NCI-H748 (cell line): ENCODE measurements around the gene ADCK2.
"Not testable (repeated sequence)": the region's sequence is repeated elsewhere in the genome, so short reads cannot be mapped to it uniquely, and the experiment has no call there.

Experiments
- DNase-seq: peaks from one replicate; lab custom pipeline; 2025; ENCODE audit not compliant: unreplicated experiment; lab: John Stamatoyannopoulos, UW

The ADCK2 gene

GRCh38 chr7:140645166-140645900 is 27.4 kb upstream of the ADCK2 start:
- DNase-seq: peak; percentile 23

DNA sequence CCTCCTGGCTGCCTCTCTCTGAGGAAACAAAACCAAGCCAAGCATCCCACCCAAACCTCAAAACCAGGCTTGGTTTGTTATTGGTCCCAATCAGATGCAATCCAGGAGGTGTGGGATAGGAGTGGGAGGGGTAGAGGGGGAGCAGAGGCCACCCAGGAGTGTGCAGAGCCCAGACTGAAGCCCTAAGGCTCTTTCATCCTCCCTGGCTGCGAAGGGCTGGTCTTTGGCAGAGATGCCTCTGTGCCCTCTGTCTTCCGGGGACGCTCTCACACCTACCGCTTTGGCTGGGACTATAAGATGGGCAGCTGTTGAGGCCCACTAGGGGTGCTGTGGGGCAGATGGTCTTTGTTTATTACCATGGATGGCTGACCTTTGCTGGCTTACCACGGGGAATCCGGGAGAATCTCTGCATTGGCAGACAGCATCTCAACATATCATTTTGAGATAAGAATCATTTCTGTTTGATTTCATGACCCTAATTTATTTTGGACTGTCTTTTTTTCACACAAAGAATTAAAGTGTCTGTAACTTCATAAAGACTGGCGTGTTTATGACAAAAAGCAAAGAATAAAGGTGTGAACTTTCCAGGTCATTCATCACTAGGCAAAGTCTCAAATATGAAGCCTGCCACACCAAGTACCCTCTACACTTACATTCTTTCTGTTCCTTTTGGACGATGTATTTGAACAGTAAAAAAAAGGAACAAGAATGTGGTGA is 25.7 kb upstream of the ADCK2 start:
- DNase-seq: peak; percentile 83

- DNase-seq: no peak
Observed at GRCh38 chr7:140649556-140650205, 23.1 kb upstream of the ADCK2 start.

DNA sequence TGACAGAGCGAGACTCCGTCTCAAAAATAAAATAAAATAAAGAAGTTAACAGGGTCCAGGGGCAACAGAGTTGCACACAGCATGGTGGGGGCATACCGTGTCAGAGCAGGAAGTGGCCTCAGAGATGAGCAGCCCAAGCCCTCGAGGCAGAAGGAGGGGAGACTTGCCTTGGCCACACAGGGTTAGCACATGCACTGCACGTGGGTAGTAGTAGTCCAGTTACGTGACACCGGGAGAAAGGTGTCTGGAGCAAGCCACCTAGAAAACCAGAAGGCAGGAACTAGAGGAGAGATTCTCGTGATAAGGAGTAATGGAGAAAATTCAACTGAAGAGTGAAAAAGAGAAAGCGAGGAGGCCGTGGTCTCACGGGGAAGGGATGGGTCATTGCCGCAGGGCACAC is 22.4 kb upstream of the ADCK2 start:
- DNase-seq: no peak

DNA sequence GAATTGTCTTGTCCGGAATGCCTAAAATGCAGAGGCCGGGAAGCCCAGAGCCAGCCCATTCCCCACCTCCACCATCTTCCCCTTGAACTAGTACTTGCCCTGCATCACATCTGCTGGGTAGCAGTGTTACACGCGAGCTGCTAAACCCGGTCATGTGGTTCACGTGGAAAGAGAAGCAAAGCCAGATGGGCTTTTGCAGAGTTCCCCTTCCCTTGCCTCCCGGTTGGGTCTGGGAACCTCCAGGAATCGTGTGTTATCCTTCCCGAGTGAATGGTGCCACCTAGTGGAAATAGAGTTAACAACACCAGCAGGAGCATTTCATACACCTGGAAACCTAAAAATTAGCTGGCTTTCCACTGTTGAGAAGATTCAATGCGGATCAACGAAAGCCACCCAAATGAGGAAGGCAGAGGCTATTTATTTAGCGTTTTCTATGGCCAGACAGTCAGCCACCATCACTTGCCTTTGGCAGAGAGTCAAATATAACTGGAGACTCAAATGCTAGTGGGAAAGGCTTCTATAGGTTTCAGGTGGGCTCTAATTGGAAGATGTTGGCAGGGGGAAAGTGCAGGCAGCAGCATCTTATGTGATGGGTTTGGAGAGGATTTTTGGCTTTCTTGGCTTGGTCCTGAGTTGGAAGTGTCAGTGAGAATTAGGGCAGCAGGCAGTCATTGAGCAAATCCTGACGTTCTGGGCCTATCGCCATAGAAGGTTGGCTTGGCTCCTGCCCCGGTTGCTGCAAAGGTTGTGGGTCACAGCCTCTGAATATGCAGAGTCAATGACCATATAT is 19.2 kb upstream of the ADCK2 start:
- peak; percentile 85 for DNase-seq

DNA sequence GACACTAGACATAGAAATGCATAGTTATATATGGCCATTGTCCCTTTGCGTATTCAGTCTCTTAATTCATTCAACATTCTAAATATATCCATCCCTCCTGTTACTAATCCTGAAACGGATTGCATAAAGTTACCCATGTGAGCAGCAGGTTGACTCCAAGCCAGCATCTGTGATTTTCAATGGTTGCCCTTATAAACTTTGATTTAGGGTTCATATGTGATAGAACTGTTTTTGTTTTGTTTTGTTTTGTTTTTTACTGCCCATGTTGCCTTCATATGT is 18.7 kb upstream of the ADCK2 start:
- no peak for DNase-seq

DNA sequence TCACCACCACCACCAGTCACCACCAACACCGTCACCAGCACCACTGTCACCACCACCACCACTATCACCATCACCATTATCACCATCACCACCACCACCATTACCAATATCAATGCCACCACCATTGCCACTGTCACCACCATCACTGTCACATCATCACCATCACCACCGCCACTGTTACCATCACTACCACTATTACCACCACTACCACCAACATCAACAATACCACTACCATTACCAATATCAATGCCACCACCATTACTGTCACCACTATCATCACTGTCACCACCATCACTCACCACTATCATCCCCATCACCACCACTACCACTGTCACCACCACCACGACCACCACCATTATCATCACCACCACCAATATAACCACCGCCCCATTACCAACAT is 18.1 kb upstream of the ADCK2 start:
- DNase-seq: no peak

DNA sequence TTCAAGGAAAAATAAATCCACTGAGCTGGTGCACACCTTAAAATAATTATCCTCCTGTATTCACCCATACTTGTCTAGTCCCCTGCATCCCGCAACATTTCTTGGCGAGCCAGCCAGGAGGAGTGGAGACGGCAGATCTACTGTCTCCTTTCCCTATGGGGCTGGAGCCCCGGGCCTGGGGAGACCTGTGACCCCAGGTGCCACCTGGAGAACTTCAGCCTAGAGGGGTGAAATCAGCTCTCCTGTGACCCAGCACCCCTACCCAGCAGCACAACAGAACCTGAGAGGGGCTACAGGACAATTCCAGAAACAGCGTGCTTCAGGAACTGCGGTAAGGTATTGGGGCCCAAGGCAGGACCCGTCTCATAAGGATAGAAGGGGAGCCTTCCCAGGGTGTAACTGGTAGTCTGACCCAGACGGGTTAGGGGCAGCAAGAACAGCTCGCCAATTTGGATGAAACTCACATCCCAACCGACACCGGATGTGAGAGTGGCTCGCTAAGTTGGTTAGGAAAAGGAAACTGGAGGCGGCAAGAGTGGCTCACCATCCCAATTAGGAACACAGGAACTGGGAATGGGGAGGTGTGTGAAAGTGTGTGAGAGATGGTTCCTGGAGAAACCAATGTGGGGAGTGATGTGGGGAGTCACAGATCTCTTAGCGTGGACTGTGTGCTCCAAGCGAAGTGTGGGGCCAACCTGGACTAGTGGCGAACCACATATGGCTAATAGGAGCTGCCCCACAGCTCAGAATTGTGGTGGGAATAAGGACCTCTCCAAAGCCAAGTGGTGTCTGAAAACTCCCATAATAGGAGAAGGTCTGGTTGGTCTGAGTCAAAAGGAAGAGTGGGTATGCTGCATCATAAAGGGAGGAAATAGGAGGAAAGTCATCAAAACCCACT is 17.0 kb upstream of the ADCK2 start:
- DNase-seq: no peak

DNA sequence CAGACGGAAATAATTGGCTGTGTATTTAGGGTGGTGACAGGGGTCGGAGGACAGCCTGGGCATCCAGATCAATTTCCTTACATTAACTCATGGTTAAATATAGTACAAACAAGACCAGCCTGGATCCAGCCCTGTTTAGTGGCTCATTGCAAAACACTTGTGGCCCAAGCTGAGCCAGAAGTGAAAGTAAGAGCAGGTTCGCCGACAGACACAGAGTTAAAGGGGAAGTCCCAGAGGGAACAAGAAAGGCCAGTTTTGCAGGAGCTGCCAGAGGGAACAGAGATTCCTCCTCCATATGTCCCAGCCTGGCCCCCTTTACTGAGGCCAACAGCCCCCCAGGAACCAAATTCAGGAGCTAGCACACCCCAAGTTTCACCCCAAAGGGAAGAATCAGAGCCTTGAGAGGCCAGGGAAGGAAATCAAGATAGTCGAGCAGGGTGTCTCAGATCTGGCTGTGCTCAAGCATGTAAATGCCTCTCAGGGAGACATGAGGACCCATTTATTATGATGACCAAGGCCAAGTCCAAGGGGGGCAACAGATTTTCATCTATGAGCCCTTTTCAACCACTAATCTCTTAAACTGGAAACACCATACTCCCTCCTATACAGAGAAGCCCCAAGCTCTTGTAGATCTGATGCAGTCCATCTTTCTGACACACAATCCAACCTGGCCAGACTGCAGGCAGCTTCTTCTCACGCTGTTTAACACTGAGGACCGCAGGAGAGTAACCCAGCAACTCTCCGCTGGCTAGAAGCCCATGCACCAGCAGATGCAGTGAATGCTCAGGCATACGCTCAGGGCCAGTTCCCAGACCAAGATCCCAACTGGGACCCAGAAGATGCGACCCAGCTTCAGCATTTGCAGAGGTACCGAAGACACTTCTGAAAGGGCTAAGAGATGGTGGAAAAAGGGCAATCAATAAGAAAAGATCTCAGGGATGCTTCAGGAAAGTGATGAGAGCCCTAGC is 15.9 kb upstream of the ADCK2 start:
- peak; percentile 22 for DNase-seq

DNA sequence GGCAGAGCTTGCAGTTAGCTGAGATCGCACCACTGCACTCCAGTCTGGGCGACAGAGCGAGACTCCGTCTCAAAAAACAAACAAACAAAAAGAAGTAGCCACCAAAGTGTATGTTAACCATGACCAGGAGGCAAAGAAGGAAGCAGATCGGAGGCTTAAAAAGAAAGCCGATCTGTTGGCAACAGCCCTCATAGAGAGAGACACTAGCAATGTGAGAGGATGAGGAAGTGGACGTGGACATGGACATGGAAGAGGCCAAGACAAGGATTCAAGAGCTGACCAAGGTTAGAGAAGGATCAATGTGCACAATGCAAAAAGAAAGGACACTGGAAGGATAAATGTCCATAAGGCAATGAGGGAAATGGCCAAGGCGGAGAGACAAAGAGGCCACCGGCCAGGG is 14.9 kb upstream of the ADCK2 start:
- no peak for DNase-seq

GRCh38 chr7:140659856-140660255 is 12.9 kb upstream of the ADCK2 start:
- no peak for DNase-seq

DNA sequence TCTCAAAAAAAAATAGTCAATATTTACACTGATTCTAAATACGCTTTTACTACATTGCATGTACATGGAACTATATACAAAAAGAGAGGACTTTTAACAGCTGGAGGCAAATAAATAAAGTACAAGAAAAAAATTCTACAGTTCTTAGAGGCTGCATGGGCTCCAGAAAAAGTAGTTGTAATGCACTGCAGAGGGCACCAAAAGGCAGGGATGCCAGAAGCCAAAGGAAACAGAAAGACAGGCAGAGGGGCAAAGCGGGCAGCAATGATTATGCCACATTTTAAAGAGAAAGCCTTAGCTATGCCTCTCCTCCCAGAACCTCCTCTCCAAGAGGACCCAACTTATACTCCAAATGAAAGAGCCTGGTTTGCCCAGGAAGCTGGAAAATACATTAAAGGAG is 11.6 kb upstream of the ADCK2 start:
- no peak for DNase-seq

GRCh38 chr7:140662938-140663337 is 9.8 kb upstream of the ADCK2 start:
- DNase-seq: not testable (repeated sequence)

DNA sequence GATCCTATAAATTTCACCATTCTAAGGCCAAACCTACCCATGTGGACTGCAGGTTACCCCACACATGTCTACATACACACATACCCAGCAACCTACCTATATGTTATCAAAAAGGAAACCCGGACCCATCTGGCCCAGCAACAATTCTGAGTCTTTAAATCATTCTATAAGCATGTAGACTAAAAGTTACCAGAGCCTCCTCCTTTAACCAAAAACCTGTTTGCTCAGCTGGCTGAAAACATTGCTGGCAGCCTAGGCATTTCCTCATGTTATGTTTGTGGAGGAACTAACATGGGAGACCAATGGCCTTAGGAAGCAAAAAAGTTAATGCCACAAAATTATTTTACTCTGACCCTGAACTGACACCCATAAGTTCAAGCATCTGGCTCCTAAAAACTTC is 5.3 kb upstream of the ADCK2 start:
- DNase-seq: no peak

GRCh38 chr7:140668641-140669040 is 4.1 kb upstream of the ADCK2 start:
- no peak for DNase-seq

DNA sequence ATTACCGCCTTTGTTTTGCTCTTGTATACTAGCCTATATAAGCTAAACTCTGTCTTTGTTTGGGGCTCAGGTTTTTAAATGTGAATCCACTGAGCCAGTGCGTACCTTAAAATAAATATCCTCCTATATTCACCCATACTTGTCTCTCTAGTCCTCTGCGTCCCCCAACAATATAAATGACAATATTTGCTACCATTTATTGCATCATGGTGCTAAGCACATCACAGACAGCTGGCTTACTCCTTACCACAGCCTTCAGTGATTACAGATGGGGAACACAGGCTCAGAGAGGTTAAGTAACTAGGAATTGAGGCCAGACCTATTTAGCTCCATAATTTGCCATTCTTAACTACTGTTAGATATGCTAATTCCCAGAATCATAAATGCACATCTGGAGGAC is 3.4 kb upstream of the ADCK2 start:
- DNase-seq: no peak

DNA sequence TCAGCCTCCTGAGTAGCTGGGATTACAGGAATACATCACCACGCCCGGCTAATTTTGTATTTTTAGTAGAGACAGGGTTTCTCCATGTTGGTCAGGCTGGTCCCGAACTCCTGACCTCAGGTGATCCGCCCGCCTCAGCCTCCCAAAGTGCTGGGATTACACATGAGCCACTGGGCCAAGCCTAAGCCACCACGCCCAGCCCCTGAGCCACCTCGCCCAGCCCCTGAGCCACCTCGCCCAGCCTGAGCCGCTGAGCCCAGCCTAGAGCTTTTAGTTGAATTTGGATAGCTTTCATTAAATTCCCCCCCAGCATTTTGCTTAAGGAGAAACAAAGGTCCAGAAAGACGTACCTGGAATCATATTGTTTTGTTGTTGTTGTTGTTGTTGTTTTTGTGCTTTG is 2.9 kb upstream of the ADCK2 start:
- not testable (repeated sequence) for DNase-seq

- no peak for DNase-seq
Observed at GRCh38 chr7:140670343-140670935, 2.3 kb upstream of the ADCK2 start.

- DNase-seq: no peak
Observed at GRCh38 chr7:140671966-140672365, 779 bp upstream of the ADCK2 start.
